ENCODE measurements around the gene RBM19. TPM values are rescaled to one million over a fixed set of nuclear protein-coding genes. Genes with fewer than 3 reads are reported as not detected.

Gene RBM19
- total and polyA plus RNA-seq, 2 donors (not counting 3 experiments of a cell fraction or from before 2014, with no cell fraction given) = 13.2 to 34.4 TPM

- H3K36me3 ChIP-seq (ENCODE audit: control insufficient read depth in 2 of 2, extremely low read depth in 1 of 2, insufficient read depth in 2 of 2, low read length in 2 of 2) = no peaks in the 10 kb centered on the region
- intact Hi-C loops (cut with micrococcal nuclease) (no loop called here), dilution Hi-C loops (cut with MboI; ENCODE audit: extremely low pct_ligation_motif_present, low sequenced_read_pairs) (no loop called here)
- no peaks in the 10 kb centered on the region for H3K9me1 ChIP-seq (replicated peaks; ENCODE audit: control insufficient read depth, extremely low read depth, insufficient read depth, low read length)
- H3K27me3 ChIP-seq (ENCODE audit: control insufficient read depth in 2 of 2, insufficient read depth in 2 of 2, low read length in 2 of 2) = no peaks in the 10 kb centered on the region
- H3K4me2 ChIP-seq (ENCODE audit: insufficient read depth, low read length) = no peak overlapping the region
- no peak overlapping the region for H3K9ac ChIP-seq (replicated peaks; ENCODE audit: extremely low read depth, insufficient read depth, low read length)
- no peaks in the 10 kb centered on the region for H4K20me1 ChIP-seq (replicated peaks; ENCODE audit: control insufficient read depth, extremely low read depth, insufficient read depth, low read length)
- H3K9me3 ChIP-seq (replicated peaks; ENCODE audit: control insufficient read depth, insufficient read depth, low read length) = no peaks in the 10 kb centered on the region
- no peak for TF ChIP-seq POLR2A (IDR thresholded peaks at IDR 0.05; ENCODE audit: low read depth, low read length)
- TF ChIP-seq JUN (IDR thresholded peaks at IDR 0.05; ENCODE audit: borderline replicate concordance, insufficient read depth, insufficient read length, low read depth) = no peak
- TF ChIP-seq CTCF (IDR thresholded peaks at IDR 0.05; ENCODE audit: extremely low read depth in 1 of 2, insufficient read depth in 1 of 2, low read depth in 1 of 2, low read length in 2 of 2) = no peak
- no peak for TF ChIP-seq FOS (IDR thresholded peaks at IDR 0.05; ENCODE audit: borderline replicate concordance, insufficient read depth, low read length)
- TF ChIP-seq EZH2 (IDR thresholded peaks at IDR 0.05; ENCODE audit: borderline replicate concordance, low read depth, low read length, severe bottlenecking) = no peak
- TF ChIP-seq MAX (IDR thresholded peaks at IDR 0.05; ENCODE audit: insufficient read depth, insufficient read length) = no peak
- no peak for TF ChIP-seq GATA2 (IDR thresholded peaks at IDR 0.05; ENCODE audit: insufficient read depth, insufficient read length, low read depth, low read length)
- no peak for TF ChIP-seq POLR2AphosphoS5 (IDR thresholded peaks at IDR 0.05; ENCODE audit: insufficient read depth, low read depth, low read length)
- no peak for TF ChIP-seq MYC (IDR thresholded peaks at IDR 0.05; ENCODE audit: low read depth, low read length)
- no peaks in the 10 kb centered on the region for H3K79me2 ChIP-seq (ENCODE audit: control insufficient read depth, insufficient read depth, low read length)
- DNase-seq (ENCODE audit: low read depth, low spot score) (no peak), FAIRE-seq (no peak)
- no peak overlapping the region for H3K4me3 ChIP-seq (replicated peaks in 1 of 3; ENCODE audit: insufficient read depth in 1 of 3, low read depth in 1 of 3, low read length in 3 of 3)
- no peaks in the 10 kb centered on the region for H3K4me1 ChIP-seq (ENCODE audit: control insufficient read depth, extremely low read depth, insufficient read depth, low read length)
- H2AFZ ChIP-seq (ENCODE audit: low read depth, low read length) = no peak overlapping the region
- POLR2A ChIA-PET = no interaction called here
- CTCF ChIA-PET = no interaction called here
- BruUV-seq (replicated peaks) = no TSS peak
- H3K27ac ChIP-seq (ENCODE audit: insufficient read depth, low read depth, low read length) = no peak overlapping the region
These were observed 170.7 kb downstream of the RBM19 start for GRCh38 chr12:113795445-113795844.

Data from endothelial cell of umbilical vein (primary cell).